ENCODE measurements around the gene DUXB. TPM values are rescaled to one million over a fixed set of nuclear protein-coding genes. Genes with fewer than 3 reads are reported as not detected.

The DUXB gene
- polyA plus RNA-seq, 1 donor (not counting 4 experiments of a cell fraction or from before 2014, with no cell fraction given): not detected

GRCh38 chr16:75653922-75654321, 47.3 kb downstream of the DUXB start:
- H2AFZ ChIP-seq (ENCODE audit: control insufficient read depth, low read length): no peak overlapping the region
- dilution Hi-C loops (cut with MboI; ENCODE audit: extremely low pct_ligation_motif_present, low sequenced_read_pairs): no loop called here
- H3K9me3 ChIP-seq (ENCODE audit: control insufficient read depth, low read depth, low read length): no peaks in the 10 kb centered on the region
- H3K9ac ChIP-seq (ENCODE audit: control insufficient read depth, extremely low read depth, insufficient read depth, low read length): no peak overlapping the region
- no peak overlapping the region for H3K4me2 ChIP-seq (ENCODE audit: control insufficient read depth, extremely low read depth, insufficient read depth, low read depth, low read length)
- no peak for DNase-seq (ENCODE audit: low read depth, low spot score)
- H4K20me1 ChIP-seq (ENCODE audit: control insufficient read depth, extremely low read depth, insufficient read depth, low read length): peaks cover 4% of the 10 kb centered on the region
- no peak for FAIRE-seq
- peaks cover 17% of the 10 kb centered on the region in 2 experiments for H3K36me3 ChIP-seq (ENCODE audit: control insufficient read depth in 2 of 2, extremely low read depth in 1 of 2, insufficient read depth in 2 of 2, low read length in 2 of 2)
- H3K27me3 ChIP-seq (ENCODE audit: control insufficient read depth, extremely low read depth, insufficient read depth, low read length): no peaks in the 10 kb centered on the region
- no peak overlapping the region for H3K27ac ChIP-seq (ENCODE audit: control insufficient read depth, insufficient read depth, low read length)
- no peak for TF ChIP-seq EZH2 (IDR thresholded peaks at IDR 0.05; ENCODE audit: low read length)
- TF ChIP-seq, protein P1, sequence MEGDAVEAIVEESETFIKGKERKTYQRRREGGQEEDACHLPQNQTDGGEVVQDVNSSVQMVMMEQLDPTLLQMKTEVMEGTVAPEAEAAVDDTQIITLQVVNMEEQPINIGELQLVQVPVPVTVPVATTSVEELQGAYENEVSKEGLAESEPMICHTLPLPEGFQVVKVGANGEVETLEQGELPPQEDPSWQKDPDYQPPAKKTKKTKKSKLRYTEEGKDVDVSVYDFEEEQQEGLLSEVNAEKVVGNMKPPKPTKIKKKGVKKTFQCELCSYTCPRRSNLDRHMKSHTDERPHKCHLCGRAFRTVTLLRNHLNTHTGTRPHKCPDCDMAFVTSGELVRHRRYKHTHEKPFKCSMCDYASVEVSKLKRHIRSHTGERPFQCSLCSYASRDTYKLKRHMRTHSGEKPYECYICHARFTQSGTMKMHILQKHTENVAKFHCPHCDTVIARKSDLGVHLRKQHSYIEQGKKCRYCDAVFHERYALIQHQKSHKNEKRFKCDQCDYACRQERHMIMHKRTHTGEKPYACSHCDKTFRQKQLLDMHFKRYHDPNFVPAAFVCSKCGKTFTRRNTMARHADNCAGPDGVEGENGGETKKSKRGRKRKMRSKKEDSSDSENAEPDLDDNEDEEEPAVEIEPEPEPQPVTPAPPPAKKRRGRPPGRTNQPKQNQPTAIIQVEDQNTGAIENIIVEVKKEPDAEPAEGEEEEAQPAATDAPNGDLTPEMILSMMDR (optimal IDR thresholded peaks at IDR 0.05 in 1 of 3, IDR thresholded peaks at IDR 0.05 in 1 of 3, conservative IDR thresholded peaks at IDR 0.05 in 1 of 3; ENCODE audit: extremely low read depth in 1 of 3, insufficient read depth in 2 of 3, low read length in 3 of 3): no peak
- H3K79me2 ChIP-seq (ENCODE audit: control insufficient read depth, insufficient read depth, low read length): peaks cover 56% of the 10 kb centered on the region
- H3K4me1 ChIP-seq (ENCODE audit: control insufficient read depth, extremely low read depth, insufficient read depth, low read length): peaks cover 7% of the 10 kb centered on the region
- H3K9me1 ChIP-seq (ENCODE audit: control insufficient read depth, extremely low read depth, insufficient read depth, low read length): peaks cover 2% of the 10 kb centered on the region
- no peak overlapping the region for H3K4me3 ChIP-seq (ENCODE audit: control insufficient read depth in 2 of 3, extremely low read depth in 1 of 3, insufficient read depth in 2 of 3, low read depth in 1 of 3, low read length in 3 of 3)

DNA sequence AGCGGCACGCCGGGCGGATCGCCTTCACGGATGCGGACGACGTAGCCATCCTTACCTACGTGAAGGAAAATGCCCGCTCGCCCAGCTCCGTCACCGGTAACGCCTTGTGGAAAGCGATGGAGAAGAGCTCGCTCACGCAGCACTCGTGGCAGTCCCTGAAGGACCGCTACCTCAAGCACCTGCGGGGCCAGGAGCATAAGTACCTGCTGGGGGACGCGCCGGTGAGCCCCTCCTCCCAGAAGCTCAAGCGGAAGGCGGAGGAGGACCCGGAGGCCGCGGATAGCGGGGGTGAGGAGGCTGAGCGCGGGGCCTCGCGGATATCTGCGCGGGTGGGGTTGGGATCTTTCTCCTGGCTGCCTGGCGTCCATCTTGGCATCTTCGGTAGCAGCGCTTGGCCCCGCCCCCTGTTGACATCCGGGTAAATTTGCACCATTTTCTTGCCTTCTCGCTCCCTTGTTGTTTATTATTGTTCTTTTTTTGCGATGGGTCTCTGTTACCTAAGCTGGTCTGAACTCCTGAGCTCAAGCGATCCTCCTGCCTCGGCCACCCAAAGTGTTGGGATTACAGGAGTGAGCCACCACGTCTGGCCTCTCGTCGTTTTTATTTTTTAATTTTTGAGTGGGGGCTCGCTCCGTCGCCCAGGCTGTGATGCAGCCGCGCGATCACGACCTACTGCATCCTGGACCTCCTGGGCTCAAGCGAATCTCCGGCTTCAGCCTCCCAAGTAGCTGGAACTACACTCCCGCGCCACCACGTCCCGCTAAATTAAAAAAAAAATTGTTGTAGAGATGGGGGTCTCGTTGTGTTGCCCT, 52.8 kb downstream of the DUXB start:
- Histone ChIP-seq H3K9me3 (ENCODE audit: control insufficient read depth, low read depth, low read length) (no peaks in the 10 kb centered on the region), H4K20me1 (ENCODE audit: control insufficient read depth, extremely low read depth, insufficient read depth, low read length) (peaks cover 18% of the 10 kb centered on the region), H3K4me3 (ENCODE audit: control insufficient read depth in 2 of 3, extremely low read depth in 1 of 3, insufficient read depth in 2 of 3, low read depth in 1 of 3, low read length in 3 of 3) (peak overlapping the region; percentile 78 to 95 (median 80)), H3K4me1 (ENCODE audit: control insufficient read depth, extremely low read depth, insufficient read depth, low read length) (peaks cover 29% of the 10 kb centered on the region), H3K27ac (ENCODE audit: control insufficient read depth, insufficient read depth, low read length) (peak overlapping the region; percentile 93), H3K79me2 (ENCODE audit: control insufficient read depth, insufficient read depth, low read length) (peaks cover 95% of the 10 kb centered on the region), H3K9me1 (ENCODE audit: control insufficient read depth, extremely low read depth, insufficient read depth, low read length) (peaks cover 2% of the 10 kb centered on the region), H3K27me3 (ENCODE audit: control insufficient read depth, extremely low read depth, insufficient read depth, low read length) (no peaks in the 10 kb centered on the region), H2AFZ (ENCODE audit: control insufficient read depth, low read length) (peak overlapping the region; percentile 93), H3K9ac (ENCODE audit: control insufficient read depth, extremely low read depth, insufficient read depth, low read length) (peak overlapping the region; percentile 93), H3K4me2 (ENCODE audit: control insufficient read depth, extremely low read depth, insufficient read depth, low read depth, low read length) (peak overlapping the region; percentile 95), H3K36me3 (ENCODE audit: control insufficient read depth in 2 of 2, extremely low read depth in 1 of 2, insufficient read depth in 2 of 2, low read length in 2 of 2) (peaks cover 0 to 16% of the 10 kb centered on the region in 2 experiments)
- DNase-seq (ENCODE audit: low read depth, low spot score) (no peak), FAIRE-seq (no peak)
- TF ChIP-seq EZH2 (IDR thresholded peaks at IDR 0.05; ENCODE audit: low read length): no peak
- TF ChIP-seq, protein P1 (optimal IDR thresholded peaks at IDR 0.05 in 1 of 3, IDR thresholded peaks at IDR 0.05 in 1 of 3, conservative IDR thresholded peaks at IDR 0.05 in 1 of 3; ENCODE audit: extremely low read depth in 1 of 3, insufficient read depth in 2 of 3, low read length in 3 of 3): no peak
- dilution Hi-C loops (cut with MboI; ENCODE audit: extremely low pct_ligation_motif_present, low sequenced_read_pairs): no loop called here
